ENCODE measurements around the gene KCNG1.

Gene KCNG1

DNA sequence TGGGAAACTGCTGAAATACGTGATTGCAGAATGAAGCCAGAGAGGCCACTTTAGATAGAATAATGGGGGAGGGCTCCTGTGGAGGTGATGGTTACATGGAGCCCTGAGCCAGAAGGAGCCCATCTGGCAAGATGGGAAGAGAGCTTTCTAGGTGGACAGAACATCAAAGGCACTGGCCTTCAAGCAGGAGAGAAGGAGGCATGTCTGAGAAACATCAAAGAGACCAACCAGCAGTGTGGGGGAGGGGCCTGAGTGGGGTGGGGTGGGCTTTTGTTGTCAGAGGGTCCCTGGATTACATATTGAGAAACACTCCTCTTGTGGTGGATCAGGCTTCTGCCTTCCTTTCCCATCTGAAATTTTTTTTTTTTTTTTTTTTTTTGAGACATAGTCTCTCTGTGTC, 1.9 kb upstream of the KCNG1 start:
- Histone ChIP-seq H3K4me1 (ENCODE audit: control insufficient read depth in 5 of 5, insufficient read depth in 5 of 5, low read length in 5 of 5) (peaks cover 0 to 16% (median 15%) of the 10 kb centered on the region in 5 donors), H3K27me3 (ENCODE audit: control insufficient read depth in 5 of 5, insufficient read depth in 4 of 5, low read length in 5 of 5) (peaks cover 35 to 82% (median 67%) of the 10 kb centered on the region in 5 donors), H3K4me3 (ENCODE audit: low read depth in 1 of 5, low read length in 5 of 5) (no peak overlapping the region), H3K36me3 (ENCODE audit: control insufficient read depth in 5 of 5, insufficient read depth in 5 of 5, low read length in 5 of 5) (no peaks in the 10 kb centered on the region), H3K27ac (ENCODE audit: low read depth, low read length) (no peak overlapping the region), H3K9ac (ENCODE audit: low read length in 5 of 5) (no peak overlapping the region), H3K9me3 (ENCODE audit: control insufficient read depth in 5 of 5, low read length in 5 of 5) (no peaks in the 10 kb centered on the region)

DNA sequence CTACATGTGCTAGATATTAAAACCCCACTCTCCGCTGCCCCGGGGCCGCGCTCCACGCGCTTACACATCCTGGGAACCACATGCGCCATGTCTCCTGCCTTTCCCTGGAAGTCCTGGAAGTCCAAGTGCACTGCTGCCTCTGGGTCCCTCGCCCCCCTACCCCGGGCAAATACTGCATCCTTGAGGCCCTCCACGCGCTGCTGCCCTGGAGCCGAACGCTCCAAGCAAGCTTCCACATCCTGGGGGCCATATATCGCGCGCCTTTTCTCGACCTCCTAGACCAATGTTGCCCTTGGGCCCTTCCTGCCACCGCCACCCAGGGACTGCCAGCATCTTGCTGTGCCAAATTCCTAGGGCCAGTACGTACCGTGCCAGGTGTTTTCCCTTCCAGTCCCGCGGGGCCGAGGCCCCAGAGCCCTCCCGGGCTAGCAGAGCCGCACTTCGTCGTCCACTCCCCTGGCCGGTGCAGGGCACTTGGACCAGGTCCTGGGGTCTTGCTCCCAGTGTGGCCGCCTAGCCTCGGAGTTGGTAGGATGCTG, 779 bp upstream of the KCNG1 start:
- H3K27ac ChIP-seq (ENCODE audit: low read depth, low read length) = no peak overlapping the region
- peaks cover 0 to 16% (median 15%) of the 10 kb centered on the region in 5 donors for H3K4me1 ChIP-seq (ENCODE audit: control insufficient read depth in 5 of 5, insufficient read depth in 5 of 5, low read length in 5 of 5)
- H3K4me3 ChIP-seq (ENCODE audit: low read depth in 1 of 5, low read length in 5 of 5) = peak overlapping the region in 2 of 5 donors; percentile 43 to 59
- H3K9me3 ChIP-seq (ENCODE audit: control insufficient read depth in 5 of 5, low read length in 5 of 5) = no peaks in the 10 kb centered on the region
- H3K36me3 ChIP-seq (ENCODE audit: control insufficient read depth in 5 of 5, insufficient read depth in 5 of 5, low read length in 5 of 5) = no peaks in the 10 kb centered on the region
- H3K27me3 ChIP-seq (ENCODE audit: control insufficient read depth in 5 of 5, insufficient read depth in 4 of 5, low read length in 5 of 5) = peaks cover 29 to 72% (median 58%) of the 10 kb centered on the region in 5 donors
- H3K9ac ChIP-seq (ENCODE audit: low read length in 5 of 5) = no peak overlapping the region

DNA sequence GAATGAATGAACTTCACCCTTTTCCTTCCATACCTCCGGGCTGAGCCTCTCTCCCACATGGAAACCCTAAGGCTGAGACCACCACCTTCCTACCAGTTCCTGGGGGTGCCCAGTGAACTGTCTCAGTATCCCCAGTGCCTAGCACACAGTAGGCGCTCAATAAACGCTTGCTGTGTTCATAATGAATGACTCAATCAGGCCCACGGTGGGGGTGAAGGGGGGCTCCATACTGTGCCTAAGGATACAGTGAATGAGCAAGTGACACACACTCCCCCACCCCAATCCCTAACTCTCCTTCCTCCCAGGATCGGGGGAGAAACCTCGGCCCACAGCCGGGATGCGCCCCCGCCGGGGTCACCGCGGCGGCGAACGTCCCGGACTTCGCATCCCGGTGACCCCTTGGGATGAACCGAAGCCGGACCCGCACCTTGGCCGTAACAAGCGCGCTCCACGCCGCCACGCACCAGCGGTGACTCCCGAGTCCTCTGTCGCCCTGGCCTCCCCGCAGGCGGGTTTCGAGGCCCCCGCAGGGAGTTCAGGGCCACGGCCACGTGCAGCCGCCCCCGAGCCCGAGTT, 592 bp downstream of the KCNG1 start:
- H3K27me3 ChIP-seq (ENCODE audit: control insufficient read depth in 5 of 5, insufficient read depth in 4 of 5, low read length in 5 of 5) = peaks cover 22 to 63% (median 56%) of the 10 kb centered on the region in 5 donors
- H3K9ac ChIP-seq (ENCODE audit: low read length in 5 of 5) = no peak overlapping the region
- H3K4me3 ChIP-seq (ENCODE audit: low read depth in 1 of 5, low read length in 5 of 5) = peak overlapping the region in 3 of 5 donors; percentile 28 to 59 (median 39)
- H3K4me1 ChIP-seq (ENCODE audit: control insufficient read depth in 5 of 5, insufficient read depth in 5 of 5, low read length in 5 of 5) = peaks cover 0 to 16% (median 15%) of the 10 kb centered on the region in 5 donors
- no peak overlapping the region for H3K27ac ChIP-seq (ENCODE audit: low read depth, low read length)
- H3K36me3 ChIP-seq (ENCODE audit: control insufficient read depth in 5 of 5, insufficient read depth in 5 of 5, low read length in 5 of 5) = no peaks in the 10 kb centered on the region
- no peaks in the 10 kb centered on the region for H3K9me3 ChIP-seq (ENCODE audit: control insufficient read depth in 5 of 5, low read length in 5 of 5)

DNA sequence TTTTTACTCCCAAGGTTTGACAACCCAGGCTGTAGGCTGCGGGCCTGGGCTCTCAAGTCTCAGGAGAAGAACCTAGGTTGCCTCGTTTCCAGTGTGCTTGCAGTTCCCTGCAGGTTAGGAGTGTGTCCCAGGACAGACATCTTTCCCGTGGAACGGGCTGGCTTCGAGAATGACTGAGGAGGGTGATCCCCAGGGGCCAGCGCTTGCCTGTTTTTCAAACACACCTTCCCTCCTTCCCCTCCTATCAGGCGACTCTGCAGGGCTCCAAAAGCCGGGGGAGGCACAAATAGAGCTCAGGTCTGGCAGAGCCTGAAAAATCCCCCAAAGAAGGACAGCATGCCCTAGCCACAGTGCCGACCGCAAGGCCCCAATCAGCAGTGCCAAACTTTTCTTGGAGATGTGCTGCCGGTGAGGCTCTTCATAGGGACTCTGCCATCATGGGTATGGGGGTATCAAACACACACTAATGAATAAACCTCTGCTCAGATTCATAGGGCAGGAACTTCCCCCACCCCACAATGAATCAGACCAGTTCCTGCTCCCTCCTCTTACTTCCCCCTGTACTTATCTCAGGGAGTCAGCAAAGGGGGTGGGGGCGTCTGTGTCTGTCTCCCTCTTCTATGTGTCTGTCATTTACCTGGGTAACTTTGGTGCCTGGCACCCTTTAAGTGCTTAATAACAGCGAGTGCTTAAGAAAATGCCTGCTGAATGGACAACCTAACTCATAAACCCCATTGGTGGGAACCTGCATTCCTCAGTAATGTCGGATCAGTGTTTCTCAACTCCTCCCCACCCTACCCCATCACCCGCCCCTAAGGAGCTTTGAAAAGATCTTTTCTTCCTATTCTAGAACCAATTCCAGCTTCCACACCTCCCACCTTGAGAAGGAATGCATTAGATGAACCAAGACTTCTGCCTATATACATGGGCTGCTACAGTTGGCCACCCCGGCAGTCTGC, 1.6 kb downstream of the KCNG1 start:
- H3K27me3 ChIP-seq (ENCODE audit: control insufficient read depth in 5 of 5, insufficient read depth in 4 of 5, low read length in 5 of 5) = peaks cover 22 to 55% (median 52%) of the 10 kb centered on the region in 5 donors
- H3K9ac ChIP-seq (ENCODE audit: low read length in 5 of 5) = no peak overlapping the region
- no peak overlapping the region for H3K27ac ChIP-seq (ENCODE audit: low read depth, low read length)
- H3K36me3 ChIP-seq (ENCODE audit: control insufficient read depth in 5 of 5, insufficient read depth in 5 of 5, low read length in 5 of 5) = no peaks in the 10 kb centered on the region
- H3K4me3 ChIP-seq (ENCODE audit: low read depth in 1 of 5, low read length in 5 of 5) = no peak overlapping the region
- H3K4me1 ChIP-seq (ENCODE audit: control insufficient read depth in 5 of 5, insufficient read depth in 5 of 5, low read length in 5 of 5) = peaks cover 0 to 16% (median 15%) of the 10 kb centered on the region in 5 donors
- no peaks in the 10 kb centered on the region for H3K9me3 ChIP-seq (ENCODE audit: control insufficient read depth in 5 of 5, low read length in 5 of 5)

DNA sequence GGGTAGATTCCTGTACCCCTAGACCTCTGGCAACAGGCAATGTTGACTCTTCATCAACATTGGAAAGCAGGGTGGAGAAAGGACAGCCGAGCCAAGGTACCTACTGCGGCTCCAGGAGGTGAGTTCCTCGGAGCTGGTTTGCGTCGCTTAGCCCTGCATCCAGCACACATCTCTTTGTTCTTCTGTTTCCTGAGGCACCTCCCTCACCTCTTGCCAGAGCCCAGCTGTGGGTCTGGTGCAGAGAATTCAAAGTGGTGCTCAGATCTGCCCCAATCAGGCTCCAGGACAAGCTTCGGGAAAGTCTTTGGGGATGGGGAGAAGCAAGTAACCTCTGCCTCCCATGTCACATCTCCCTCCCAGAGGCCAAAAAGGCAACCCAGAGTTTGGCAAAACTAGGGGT, 2.2 kb downstream of the KCNG1 start:
- H3K9me3 ChIP-seq (ENCODE audit: control insufficient read depth in 5 of 5, low read length in 5 of 5) = no peaks in the 10 kb centered on the region
- no peak overlapping the region for H3K9ac ChIP-seq (ENCODE audit: low read length in 5 of 5)
- no peaks in the 10 kb centered on the region for H3K36me3 ChIP-seq (ENCODE audit: control insufficient read depth in 5 of 5, insufficient read depth in 5 of 5, low read length in 5 of 5)
- H3K27ac ChIP-seq (ENCODE audit: low read depth, low read length) = no peak overlapping the region
- H3K27me3 ChIP-seq (ENCODE audit: control insufficient read depth in 5 of 5, insufficient read depth in 4 of 5, low read length in 5 of 5) = peaks cover 22 to 54% (median 45%) of the 10 kb centered on the region in 5 donors
- H3K4me1 ChIP-seq (ENCODE audit: control insufficient read depth in 5 of 5, insufficient read depth in 5 of 5, low read length in 5 of 5) = peaks cover 0 to 16% (median 15%) of the 10 kb centered on the region in 5 donors
- no peak overlapping the region for H3K4me3 ChIP-seq (ENCODE audit: low read depth in 1 of 5, low read length in 5 of 5)

DNA sequence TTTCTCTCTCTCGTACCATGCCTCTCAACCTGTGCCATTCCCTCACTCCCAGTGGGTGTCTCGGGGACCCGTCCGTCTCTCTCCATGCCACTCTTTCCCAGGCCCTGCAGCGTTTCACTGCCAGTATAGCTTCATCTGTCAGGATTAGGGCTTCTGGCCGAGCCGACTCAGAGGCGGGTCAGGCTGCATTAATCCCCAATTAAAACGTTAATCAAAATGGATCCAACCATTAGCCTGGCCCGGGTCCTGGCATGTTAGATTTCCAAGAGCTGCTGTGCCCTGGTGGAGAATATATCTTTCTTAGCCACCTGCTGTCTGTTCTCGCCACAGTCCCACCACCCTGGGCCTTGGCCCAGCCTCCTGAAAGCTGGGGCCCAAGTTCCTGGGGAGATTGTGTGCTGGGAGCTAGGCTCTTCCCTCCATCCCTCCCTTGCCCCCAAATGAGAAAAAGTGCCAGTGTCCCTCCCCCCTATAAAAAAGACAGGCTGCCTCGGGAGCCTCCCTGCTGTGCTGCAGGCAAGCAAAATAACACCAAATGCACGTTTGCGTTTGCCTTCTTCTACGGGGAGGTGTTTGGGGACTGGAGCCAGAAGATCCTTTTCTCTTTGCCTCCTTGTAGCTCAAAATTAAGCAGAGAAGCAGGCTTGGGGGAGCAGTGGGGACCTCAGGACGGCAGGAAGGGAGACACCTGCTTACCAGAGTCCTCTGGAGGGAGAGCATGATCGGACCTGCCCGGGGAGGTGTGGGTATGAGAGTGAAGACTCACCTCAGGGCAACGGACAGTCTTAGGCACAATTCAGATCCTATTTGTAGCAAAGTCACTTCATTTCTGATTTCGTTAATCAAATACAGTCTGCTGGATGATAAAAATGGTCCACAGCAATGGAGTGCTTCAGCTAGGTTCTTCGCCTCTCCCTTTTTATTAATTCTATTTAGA, 3.0 kb downstream of the KCNG1 start:
- H3K9ac ChIP-seq (ENCODE audit: low read length in 5 of 5) = no peak overlapping the region
- H3K36me3 ChIP-seq (ENCODE audit: control insufficient read depth in 5 of 5, insufficient read depth in 5 of 5, low read length in 5 of 5) = no peaks in the 10 kb centered on the region
- peaks cover 22 to 50% (median 43%) of the 10 kb centered on the region in 5 donors for H3K27me3 ChIP-seq (ENCODE audit: control insufficient read depth in 5 of 5, insufficient read depth in 4 of 5, low read length in 5 of 5)
- no peak overlapping the region for H3K4me3 ChIP-seq (ENCODE audit: low read depth in 1 of 5, low read length in 5 of 5)
- H3K9me3 ChIP-seq (ENCODE audit: control insufficient read depth in 5 of 5, low read length in 5 of 5) = no peaks in the 10 kb centered on the region
- peaks cover 0 to 16% (median 15%) of the 10 kb centered on the region in 5 donors for H3K4me1 ChIP-seq (ENCODE audit: control insufficient read depth in 5 of 5, insufficient read depth in 5 of 5, low read length in 5 of 5)
- no peak overlapping the region for H3K27ac ChIP-seq (ENCODE audit: low read depth, low read length)

DNA sequence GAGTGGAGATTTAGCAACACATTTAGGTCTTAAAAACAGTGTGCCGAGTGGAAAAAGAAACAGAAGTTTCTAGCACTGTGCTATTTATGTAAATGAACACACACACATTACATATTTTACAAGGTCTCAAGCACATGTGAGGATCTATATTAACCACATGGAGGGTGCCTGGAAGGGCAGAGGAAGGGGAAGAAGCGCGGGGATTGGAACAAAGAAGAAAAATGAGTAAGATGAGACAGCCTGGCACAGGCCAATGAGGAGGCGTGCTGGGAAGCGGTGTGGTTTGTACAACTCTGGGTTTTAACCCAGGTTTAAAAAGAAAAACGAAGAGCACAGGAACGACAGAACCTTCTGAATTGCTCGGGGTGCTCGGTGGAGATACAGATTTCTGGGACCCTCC, 5.7 kb downstream of the KCNG1 start:
- no peaks in the 10 kb centered on the region for H3K36me3 ChIP-seq (ENCODE audit: control insufficient read depth in 5 of 5, insufficient read depth in 5 of 5, low read length in 5 of 5)
- H3K27me3 ChIP-seq (ENCODE audit: control insufficient read depth in 5 of 5, insufficient read depth in 4 of 5, low read length in 5 of 5) = peaks cover 3 to 45% (median 42%) of the 10 kb centered on the region in 5 donors
- peaks cover 0 to under 1% (median 0%) of the 10 kb centered on the region in 5 donors for H3K4me1 ChIP-seq (ENCODE audit: control insufficient read depth in 5 of 5, insufficient read depth in 5 of 5, low read length in 5 of 5)
- no peak overlapping the region for H3K9ac ChIP-seq (ENCODE audit: low read length in 5 of 5)
- no peak overlapping the region for H3K4me3 ChIP-seq (ENCODE audit: low read depth in 1 of 5, low read length in 5 of 5)
- H3K9me3 ChIP-seq (ENCODE audit: control insufficient read depth in 5 of 5, low read length in 5 of 5) = no peaks in the 10 kb centered on the region
- H3K27ac ChIP-seq (ENCODE audit: low read depth, low read length) = no peak overlapping the region

DNA sequence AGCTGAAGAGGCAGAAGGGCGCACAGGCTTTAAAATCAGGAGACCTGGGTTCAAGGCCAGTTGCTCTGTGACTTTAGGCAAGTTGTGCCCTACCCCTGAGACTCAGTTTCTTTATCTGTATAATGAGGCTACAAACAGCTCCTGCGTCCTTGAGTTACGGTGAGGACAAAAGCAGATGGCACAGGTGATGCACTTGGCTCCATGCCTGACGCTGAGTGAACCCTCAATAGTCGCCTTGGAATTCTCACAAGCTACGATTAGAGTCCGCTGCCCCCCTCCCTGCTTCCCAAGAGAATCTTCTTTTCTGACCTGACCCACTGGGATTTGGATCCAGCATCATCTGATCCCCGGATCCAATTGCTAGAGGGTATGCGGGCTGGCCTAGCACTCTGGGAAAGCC, 6.4 kb downstream of the KCNG1 start:
- no peaks in the 10 kb centered on the region for H3K4me1 ChIP-seq (ENCODE audit: control insufficient read depth in 5 of 5, insufficient read depth in 5 of 5, low read length in 5 of 5)
- H3K9ac ChIP-seq (ENCODE audit: low read length in 5 of 5) = no peak overlapping the region
- no peak overlapping the region for H3K4me3 ChIP-seq (ENCODE audit: low read depth in 1 of 5, low read length in 5 of 5)
- no peaks in the 10 kb centered on the region for H3K36me3 ChIP-seq (ENCODE audit: control insufficient read depth in 5 of 5, insufficient read depth in 5 of 5, low read length in 5 of 5)
- no peak overlapping the region for H3K27ac ChIP-seq (ENCODE audit: low read depth, low read length)
- no peaks in the 10 kb centered on the region for H3K9me3 ChIP-seq (ENCODE audit: control insufficient read depth in 5 of 5, low read length in 5 of 5)
- H3K27me3 ChIP-seq (ENCODE audit: control insufficient read depth in 5 of 5, insufficient read depth in 4 of 5, low read length in 5 of 5) = peaks cover 0 to 40% (median 37%) of the 10 kb centered on the region in 5 donors

DNA sequence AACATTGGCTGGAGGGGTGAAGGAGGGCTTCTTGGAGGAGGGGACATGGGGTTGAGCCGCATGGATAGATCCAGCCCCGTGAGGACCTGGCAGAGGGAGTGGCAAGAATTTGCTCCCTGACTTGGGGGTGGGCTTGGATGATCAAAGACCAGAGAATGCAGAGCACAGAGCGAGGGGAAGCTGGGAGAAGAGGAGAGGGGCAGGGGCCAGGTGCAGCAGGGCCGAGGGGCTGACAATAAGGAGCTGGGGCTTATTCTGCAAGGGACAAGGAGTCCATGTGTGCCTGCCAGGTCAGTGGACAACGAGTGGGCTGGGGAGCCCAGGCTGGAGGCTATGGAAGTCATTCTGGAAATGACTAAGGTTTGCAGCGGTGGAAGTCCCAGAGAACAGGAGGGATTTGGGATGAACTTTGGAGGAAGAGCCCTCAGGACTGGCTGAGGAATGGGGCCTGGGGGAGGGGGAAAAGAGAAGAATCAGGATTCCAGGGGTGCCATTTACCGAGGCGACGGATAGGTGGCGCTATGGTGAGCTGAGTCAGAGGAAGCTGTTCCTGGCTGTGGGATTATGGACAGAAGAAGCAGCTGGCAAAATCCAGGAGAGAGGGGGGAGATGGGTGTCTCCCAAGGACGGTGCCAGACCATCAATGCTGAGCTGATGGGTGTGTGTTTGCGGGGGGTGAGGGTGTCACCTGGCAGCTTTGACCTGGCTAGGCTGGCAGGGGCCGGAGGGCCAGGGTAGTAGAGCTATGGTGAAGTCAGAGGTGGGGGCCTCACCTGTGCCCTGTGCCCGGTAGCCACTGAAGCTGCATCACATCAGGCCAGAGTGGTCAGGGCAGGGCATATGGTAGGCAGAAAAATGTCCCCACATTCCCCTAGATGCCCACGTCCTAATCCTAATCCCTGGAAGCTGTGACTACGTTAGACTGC, 7.8 kb downstream of the KCNG1 start:
- Histone ChIP-seq H3K9me3 (ENCODE audit: control insufficient read depth in 5 of 5, low read length in 5 of 5) (no peaks in the 10 kb centered on the region), H3K36me3 (ENCODE audit: control insufficient read depth in 5 of 5, insufficient read depth in 5 of 5, low read length in 5 of 5) (no peaks in the 10 kb centered on the region), H3K9ac (ENCODE audit: low read length in 5 of 5) (no peak overlapping the region), H3K4me3 (ENCODE audit: low read depth in 1 of 5, low read length in 5 of 5) (no peak overlapping the region), H3K27ac (ENCODE audit: low read depth, low read length) (no peak overlapping the region), H3K4me1 (ENCODE audit: control insufficient read depth in 5 of 5, insufficient read depth in 5 of 5, low read length in 5 of 5) (no peaks in the 10 kb centered on the region), H3K27me3 (ENCODE audit: control insufficient read depth in 5 of 5, insufficient read depth in 4 of 5, low read length in 5 of 5) (peaks cover 0 to 32% (median 23%) of the 10 kb centered on the region in 5 donors)

Data from subcutaneous abdominal adipose tissue (tissue), 5 donors.